ENCODE results near the gene TMEM169.
"Not testable (repeated sequence)": the region's sequence is repeated elsewhere in the genome, so short reads cannot be mapped to it uniquely, and the experiment has no call there.

Gene TMEM169

GRCh38 chr2:216074380-216074779 is 7.3 kb upstream of the TMEM169 start:
- no peak overlapping the region for H3K4me3 ChIP-seq (ENCODE audit: control insufficient read depth, low read depth, low read length)
- no peak for DNase-seq (ENCODE audit: low read depth)

DNA sequence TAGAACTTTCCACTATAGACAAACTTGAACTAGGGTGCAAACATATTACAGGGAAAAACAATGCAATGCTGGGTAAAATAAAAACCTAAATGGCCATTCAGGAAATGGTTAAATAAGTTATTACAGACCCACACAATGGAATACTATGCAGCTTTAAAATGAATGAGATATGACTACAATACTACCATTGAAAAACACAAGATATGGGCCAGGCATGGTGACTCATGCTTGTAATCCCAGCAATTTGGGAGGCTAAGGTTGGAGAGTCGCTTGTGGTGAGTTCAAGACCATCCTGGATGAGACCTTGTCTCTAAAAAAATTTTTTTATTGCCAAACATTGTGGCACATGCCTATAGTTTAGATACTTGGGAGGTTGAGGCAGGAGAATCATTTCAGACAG is 6.9 kb upstream of the TMEM169 start:
- TF ChIP-seq, protein P1, sequence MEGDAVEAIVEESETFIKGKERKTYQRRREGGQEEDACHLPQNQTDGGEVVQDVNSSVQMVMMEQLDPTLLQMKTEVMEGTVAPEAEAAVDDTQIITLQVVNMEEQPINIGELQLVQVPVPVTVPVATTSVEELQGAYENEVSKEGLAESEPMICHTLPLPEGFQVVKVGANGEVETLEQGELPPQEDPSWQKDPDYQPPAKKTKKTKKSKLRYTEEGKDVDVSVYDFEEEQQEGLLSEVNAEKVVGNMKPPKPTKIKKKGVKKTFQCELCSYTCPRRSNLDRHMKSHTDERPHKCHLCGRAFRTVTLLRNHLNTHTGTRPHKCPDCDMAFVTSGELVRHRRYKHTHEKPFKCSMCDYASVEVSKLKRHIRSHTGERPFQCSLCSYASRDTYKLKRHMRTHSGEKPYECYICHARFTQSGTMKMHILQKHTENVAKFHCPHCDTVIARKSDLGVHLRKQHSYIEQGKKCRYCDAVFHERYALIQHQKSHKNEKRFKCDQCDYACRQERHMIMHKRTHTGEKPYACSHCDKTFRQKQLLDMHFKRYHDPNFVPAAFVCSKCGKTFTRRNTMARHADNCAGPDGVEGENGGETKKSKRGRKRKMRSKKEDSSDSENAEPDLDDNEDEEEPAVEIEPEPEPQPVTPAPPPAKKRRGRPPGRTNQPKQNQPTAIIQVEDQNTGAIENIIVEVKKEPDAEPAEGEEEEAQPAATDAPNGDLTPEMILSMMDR (IDR thresholded peaks at IDR 0.05; ENCODE audit: control insufficient read depth, insufficient read depth, low read depth, low read length, missing control alignments): no peak
- no peak overlapping the region for H3K4me3 ChIP-seq (ENCODE audit: control insufficient read depth, low read depth, low read length)
- no peak for DNase-seq (ENCODE audit: low read depth)

More at GRCh38 chr2:216074380-216074779, 7.3 kb upstream of the TMEM169 start:
- TF ChIP-seq, protein P1 (IDR thresholded peaks at IDR 0.05; ENCODE audit: control insufficient read depth, insufficient read depth, low read depth, low read length, missing control alignments): no peak

- no peak for DNase-seq (ENCODE audit: low read depth)
- no peak overlapping the region for H3K4me3 ChIP-seq (ENCODE audit: control insufficient read depth, low read depth, low read length)
- TF ChIP-seq, protein P1 (IDR thresholded peaks at IDR 0.05; ENCODE audit: control insufficient read depth, insufficient read depth, low read depth, low read length, missing control alignments): no peak
Measured at GRCh38 chr2:216075510-216076485, 5.9 kb upstream of the TMEM169 start.

GRCh38 chr2:216078776-216079175 is 2.9 kb upstream of the TMEM169 start:
- no peak overlapping the region for H3K4me3 ChIP-seq (ENCODE audit: control insufficient read depth, low read depth, low read length)
- DNase-seq (ENCODE audit: low read depth): no peak
- TF ChIP-seq, protein P1 (IDR thresholded peaks at IDR 0.05; ENCODE audit: control insufficient read depth, insufficient read depth, low read depth, low read length, missing control alignments): no peak

DNA sequence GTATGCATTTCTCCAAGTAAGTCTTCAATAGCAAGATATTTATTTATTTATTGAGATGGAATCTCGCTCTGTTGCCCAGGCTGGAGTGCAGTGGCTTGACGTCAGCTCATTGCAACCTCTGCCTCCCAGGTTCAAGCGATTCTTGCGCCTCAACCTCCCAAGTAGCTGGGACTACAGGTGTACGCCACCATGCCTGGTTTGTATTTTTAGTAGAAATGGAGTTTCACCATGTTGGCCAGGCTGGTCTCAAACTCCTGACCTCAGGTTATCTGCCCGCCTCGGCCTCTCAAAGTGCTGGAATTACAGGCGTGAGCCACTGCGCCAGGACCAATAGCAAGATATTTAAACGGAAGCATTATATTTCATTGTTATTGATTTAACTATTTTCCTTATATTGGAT is 1.7 kb upstream of the TMEM169 start:
- DNase-seq (ENCODE audit: low read depth); H3K4me3 ChIP-seq (ENCODE audit: control insufficient read depth, low read depth, low read length): not testable (repeated sequence)

DNA sequence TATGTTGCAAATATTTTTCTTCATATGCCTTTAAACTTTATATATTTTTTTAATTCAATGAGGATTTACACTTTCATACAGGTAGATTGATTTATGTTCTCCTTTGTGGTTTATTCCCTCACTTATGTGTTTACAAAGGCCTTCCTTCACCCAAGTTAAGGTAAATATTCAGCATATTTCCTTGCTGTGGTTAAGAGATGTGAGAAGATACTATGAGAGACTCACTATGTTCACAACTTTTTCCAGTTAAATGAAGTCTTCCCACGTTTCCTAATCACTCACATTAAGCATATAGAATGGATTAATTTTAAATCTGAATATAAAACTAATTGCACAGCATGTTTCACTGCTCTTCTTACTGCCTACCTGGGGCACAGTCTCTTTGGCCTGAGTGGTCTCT is 707 bp upstream of the TMEM169 start:
- TF ChIP-seq, protein P1 (IDR thresholded peaks at IDR 0.05; ENCODE audit: control insufficient read depth, insufficient read depth, low read depth, low read length, missing control alignments): no peak
- DNase-seq (ENCODE audit: low read depth): no peak
- peak overlapping the region; percentile 90 for H3K4me3 ChIP-seq (ENCODE audit: control insufficient read depth, low read depth, low read length)

GRCh38 chr2:216082117-216082711 is 495 bp downstream of the TMEM169 start:
- H3K4me3 ChIP-seq (ENCODE audit: control insufficient read depth, low read depth, low read length): peak overlapping the region; percentile 90
- TF ChIP-seq, protein P1 (IDR thresholded peaks at IDR 0.05; ENCODE audit: control insufficient read depth, insufficient read depth, low read depth, low read length, missing control alignments): no peak
- no peak for DNase-seq (ENCODE audit: low read depth)

All from AG09309 (cell line).